Measurements from ENCODE around the gene FBXL5.

Gene FBXL5

DNA sequence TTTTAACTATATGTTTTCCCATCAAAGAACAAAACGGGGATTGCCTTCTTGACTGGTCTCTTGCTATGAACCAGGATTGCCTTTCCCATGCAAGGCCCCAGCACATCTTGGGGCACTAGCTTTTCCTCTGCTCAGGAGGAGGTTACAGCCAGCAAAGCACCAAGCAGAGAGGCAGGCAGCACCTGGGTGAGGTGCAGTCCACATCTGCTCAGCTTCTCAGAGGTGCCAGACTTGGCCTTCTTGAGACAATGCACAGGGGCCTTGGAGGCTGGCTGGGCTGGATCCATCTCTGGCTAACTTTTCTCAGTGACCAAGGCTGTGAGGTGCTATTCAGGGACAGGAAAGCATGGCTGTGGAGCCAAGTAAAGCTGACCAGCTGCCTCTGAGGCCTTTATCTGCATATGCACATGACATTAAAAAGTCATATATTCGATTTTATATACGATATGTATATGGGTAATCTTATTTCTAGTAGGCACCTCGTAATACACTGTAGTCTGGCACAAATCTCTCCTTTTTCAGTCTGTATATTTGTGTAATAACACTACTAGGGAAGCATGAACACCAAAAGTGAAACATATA, 98.6 kb downstream of the FBXL5 start:
- Histone ChIP-seq H3K36me3 (ENCODE audit: low read depth) (peaks cover 5% of the 10 kb centered on the region; the same call in 1 of the 2 replicates), H3K4me3 (ENCODE audit: severe bottlenecking) (no peak overlapping the region), H3K27me3 (ENCODE audit: insufficient read depth, poor library complexity, severe bottlenecking) (no peaks in the 10 kb centered on the region), H3K27ac (ENCODE audit: poor library complexity, severe bottlenecking) (no peak overlapping the region), H3K4me1 (ENCODE audit: insufficient read depth, poor library complexity, severe bottlenecking) (no peaks in the 10 kb centered on the region), H3K9me3 (ENCODE audit: severe bottlenecking) (no peaks in the 10 kb centered on the region)
- DNase-seq (ENCODE audit: low spot score) = no peak
- TF ChIP-seq CTCF (IDR thresholded peaks at IDR 0.05; ENCODE audit: poor library complexity, severe bottlenecking) = no peak
- ATAC-seq (ENCODE audit: low read depth) = no peak

Data from RWPE2 (cell line).